8988T (cell line): ENCODE results near the gene CDH5.
"Not testable (repeated sequence)": the region's sequence is repeated elsewhere in the genome, so short reads cannot be mapped to it uniquely, and the experiment has no call there.

Experiments
- DNase-seq: peaks from one replicate; pipeline ENCODE4 v3.0.0; 2011

CDH5 gene, protein sequence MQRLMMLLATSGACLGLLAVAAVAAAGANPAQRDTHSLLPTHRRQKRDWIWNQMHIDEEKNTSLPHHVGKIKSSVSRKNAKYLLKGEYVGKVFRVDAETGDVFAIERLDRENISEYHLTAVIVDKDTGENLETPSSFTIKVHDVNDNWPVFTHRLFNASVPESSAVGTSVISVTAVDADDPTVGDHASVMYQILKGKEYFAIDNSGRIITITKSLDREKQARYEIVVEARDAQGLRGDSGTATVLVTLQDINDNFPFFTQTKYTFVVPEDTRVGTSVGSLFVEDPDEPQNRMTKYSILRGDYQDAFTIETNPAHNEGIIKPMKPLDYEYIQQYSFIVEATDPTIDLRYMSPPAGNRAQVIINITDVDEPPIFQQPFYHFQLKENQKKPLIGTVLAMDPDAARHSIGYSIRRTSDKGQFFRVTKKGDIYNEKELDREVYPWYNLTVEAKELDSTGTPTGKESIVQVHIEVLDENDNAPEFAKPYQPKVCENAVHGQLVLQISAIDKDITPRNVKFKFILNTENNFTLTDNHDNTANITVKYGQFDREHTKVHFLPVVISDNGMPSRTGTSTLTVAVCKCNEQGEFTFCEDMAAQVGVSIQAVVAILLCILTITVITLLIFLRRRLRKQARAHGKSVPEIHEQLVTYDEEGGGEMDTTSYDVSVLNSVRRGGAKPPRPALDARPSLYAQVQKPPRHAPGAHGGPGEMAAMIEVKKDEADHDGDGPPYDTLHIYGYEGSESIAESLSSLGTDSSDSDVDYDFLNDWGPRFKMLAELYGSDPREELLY

DNA sequence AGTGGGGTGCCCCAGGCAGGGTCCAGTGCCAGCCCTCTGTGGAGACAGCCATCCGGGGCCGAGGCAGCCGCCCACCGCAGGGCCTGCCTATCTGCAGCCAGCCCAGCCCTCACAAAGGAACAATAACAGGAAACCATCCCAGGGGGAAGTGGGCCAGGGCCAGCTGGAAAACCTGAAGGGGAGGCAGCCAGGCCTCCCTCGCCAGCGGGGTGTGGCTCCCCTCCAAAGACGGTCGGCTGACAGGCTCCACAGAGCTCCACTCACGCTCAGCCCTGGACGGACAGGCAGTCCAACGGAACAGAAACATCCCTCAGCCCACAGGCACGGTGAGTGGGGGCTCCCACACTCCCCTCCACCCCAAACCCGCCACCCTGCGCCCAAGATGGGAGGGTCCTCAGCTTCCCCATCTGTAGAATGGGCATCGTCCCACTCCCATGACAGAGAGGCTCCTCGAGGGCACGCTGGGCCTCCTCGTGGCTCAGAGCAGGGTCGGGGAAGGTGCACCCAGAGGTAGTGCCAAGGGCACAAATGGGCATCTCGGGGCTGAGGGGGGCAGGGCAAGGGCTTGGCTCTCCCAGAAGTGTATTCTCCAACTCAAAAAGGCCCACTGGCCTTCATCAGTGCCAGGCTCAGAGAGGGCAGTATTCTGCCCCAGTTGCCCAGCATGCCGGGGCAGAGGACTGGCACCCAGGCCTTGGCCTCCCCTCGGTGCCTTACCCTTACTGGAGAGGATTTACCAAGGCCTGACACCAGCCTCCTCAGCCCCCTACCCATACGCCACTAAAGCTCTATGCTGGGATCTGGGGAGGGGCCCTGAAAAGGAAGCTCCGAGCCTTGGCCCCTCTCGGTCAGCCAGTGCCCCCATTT, at the start of gene CDH5:
TSS of gene CDH5 (plus strand) at position 259 of the 867 bp plus-strand sequence. CDS start 12,647 bp downstream, outside the sequence.
- DNase-seq = no peak

DNA sequence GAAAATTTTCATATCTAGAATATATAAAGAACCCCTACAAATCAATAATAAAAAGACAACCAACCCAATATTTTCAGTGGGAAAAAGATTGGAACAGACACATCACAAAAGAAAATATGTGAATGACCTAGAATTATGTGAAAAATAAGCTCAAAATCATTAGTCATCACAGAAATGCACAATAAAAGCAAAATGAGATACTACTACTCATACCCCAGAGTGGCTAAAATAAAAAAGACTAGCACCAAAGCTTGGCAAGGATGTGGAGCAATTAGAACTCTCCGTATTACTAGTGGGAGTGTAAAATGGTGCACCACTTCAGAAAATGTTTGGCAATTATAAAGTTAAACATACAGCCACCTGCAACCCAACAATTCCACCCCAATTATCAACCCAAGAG, 48.0 kb upstream of the CDH5 start:
- DNase-seq = no peak

DNA sequence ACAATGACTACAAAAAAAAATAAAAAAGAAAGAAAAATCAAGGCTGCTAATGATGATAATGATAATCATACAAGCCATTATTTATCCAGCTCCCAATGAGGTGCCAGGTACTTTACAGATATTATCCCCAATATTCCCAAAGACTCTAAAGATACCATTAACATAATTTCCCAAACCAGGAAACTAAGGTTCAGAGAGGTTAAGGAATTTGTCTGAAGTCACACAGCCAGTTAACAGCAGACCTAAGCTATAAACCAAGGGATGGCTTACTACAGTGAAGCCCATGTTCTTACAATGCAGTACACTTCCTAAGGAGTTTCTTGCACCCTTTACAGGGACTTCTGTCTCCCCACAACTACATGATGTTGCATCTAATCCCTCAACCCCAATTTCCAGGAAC, 45.7 kb upstream of the CDH5 start:
- no peak for DNase-seq

DNA sequence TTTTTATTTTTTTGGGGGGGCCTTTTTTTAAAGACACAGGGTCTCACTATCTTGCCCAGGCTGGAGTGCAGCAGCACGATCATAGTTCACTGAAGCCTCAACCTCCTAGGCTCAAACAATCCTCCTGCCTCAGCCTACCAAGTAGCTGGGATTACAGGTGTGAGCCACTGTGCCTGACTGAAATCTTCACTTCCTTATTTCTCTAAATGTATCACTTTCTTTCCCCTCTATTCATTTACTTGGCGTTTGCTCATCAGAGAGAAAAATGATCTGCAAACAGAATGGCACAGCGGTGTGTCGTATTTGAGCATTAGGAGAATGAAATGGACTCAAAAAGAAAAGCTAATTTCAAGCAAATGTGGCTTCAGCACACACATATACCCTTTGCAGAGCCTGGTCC, 44.3 kb upstream of the CDH5 start:
- no peak for DNase-seq

DNA sequence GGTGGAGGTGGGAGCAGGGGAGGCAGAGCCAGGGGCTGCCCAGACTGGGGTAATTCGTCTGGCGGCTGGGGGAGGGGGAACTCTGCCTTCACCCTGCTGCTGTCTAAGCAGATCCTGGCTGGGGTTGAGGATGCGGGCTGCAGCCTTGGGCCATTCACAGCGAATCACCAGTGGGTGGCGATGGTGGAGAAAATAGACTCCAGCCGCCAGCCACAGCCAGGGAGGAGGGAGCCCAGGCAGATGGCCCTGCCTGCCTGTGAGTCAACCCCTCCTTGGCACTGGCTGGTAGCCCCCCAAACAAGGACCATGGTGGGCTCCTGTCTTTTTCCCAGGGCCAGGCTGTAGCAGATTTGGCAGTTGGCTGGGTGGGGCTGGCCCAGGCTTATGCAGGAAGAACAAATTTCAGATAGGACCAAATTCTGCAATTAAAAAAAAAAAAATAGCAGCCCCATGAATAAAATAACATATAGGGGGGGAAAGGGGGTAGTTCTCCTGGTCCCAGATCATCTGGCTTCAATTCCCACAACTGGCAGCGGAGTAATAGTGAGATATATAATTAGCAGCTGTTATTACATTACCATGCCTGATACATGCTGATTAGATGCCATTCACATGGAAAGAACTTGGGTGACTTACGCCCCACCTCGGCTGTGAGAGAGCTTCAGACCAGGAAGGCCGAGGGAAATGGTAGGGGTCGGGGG, 41.5 kb upstream of the CDH5 start:
- DNase-seq = peak; percentile 90

DNA sequence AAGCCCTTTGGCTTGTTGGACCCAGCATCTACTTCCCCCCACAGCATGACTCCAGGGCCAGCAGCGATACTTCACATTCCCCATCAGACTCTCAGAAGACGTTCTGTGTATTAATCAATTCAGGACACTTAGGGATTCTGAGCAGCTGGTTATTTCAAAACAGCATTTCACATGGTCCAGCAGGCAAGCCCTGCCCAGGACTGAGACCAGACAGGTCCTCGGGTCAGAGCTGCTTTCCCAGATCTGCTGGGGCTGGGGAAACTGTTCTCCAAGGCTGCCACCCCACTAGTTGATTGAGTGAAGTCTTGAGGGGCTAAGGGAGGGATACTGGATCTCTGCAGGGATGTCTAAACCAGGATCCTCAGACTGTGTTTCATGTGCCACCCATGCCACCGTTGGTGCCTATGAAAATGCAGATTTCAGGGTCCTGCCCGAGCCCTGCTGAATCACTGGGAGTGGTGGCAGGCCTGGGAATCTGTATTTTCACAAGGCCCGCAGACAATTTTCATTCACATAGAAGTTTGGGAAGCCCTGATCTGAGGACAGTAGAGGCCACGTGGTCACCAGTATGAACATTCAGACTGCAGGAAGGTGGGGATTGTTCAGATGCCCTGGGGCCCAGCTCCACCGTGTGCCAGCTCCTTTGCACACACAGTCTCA, 40.6 kb upstream of the CDH5 start:
- no peak for DNase-seq

DNA sequence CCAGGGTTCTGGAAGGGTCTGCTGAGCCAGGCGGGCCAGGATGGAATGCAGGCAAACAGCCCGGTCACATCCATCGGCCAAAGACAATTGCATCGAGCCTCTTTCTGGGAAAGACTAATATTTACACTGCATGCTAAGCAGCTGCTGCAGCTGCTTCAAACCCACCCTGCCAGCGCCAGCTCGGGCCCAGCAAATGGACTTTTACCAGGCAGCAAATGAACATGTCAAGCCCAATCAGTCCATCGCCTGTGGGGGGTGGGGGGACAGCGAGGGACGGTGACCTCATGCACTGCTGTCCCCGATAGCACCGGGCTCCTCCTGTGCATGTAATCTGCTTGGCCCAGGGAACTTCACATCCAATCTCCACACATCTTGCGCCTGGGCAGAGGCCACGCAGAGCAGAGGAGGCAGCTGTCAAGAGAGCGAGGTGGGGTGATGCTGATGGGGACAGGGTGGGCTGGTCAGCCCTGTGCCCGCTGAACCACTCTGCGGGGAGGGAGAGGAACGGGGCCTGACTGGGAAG, 39.4 kb upstream of the CDH5 start:
- DNase-seq = no peak

DNA sequence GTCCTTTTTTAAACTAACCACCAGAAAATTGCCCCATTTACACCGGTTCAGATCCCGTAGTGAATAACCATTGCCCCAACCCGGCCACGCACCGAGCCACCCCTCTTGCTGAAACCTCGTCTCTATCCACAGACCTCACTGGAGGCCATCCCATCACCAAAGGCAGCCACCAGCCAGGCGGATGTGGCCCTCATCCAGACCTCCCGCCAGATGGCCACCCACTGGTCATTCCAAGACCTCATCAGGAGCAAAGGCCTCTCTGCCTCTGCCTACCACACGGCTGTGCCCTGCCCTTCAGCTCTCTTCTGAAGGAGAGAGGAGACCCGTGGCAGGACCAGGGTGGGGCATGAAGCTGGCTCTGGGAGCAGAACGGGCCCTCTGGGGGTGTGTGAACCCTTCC, 38.2 kb upstream of the CDH5 start:
- DNase-seq = no peak

DNA sequence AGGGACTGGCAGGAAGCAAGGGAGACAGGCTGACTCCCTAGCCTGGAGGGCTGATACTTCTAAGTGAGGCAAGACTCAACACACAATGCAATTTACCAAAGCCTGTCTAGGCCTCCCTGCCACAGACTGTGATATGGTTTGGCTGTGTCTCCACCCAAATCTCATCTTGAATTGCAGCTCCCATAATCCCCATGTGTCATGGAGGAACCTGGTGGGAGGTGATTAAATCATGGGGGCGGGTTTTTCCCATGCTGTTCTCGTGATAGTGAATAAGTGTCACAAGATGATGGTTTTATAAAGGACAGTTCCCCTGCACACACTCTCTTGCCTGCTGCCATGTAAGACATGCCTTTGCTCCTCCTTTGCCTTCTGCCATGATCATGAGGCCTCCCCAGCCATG, 35.0 kb upstream of the CDH5 start:
- DNase-seq = not testable (repeated sequence)

DNA sequence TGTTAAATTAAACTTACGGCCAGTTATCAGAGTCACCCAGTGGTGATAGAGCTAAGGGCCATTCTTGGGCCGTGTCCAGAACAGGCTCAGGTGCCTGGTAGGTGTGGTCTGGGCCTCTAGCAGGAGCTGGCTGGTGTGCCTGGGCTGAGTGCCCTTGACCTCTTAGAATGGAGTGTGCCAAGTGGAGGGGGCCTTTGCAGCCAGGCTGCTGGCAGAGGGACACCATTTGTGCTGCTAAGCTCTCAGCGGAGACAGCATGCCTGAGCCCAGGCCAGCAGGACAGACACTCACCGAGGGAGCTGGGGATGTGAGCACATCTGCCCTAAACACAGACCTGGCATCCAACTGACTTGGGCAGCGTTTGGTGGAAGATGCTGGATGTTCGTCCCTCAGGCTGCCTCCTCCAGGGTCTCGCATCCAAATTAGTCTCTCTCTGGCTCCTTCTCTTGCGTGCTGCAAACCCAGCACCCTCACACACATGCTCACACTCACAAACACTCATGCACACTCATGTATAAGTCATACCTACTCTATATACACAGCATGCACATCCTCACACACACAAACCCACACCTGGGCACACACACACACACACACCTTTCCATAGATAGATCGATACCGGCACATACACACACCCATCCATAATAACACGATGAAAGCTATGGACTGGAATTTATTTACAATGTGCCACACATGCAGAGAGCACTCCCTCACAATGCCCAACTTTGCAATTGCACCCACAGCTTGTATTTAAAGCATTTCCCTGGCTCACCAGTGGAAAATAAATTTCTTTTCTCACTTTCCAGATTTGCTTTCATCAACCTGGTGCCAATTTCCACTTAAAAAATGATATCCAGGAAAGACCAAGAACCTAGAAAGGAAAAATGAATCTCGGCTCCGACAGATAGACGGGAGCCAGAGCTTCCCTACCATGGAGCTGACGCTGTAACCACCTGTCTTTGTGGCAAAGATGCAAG, 33.6 kb upstream of the CDH5 start:
- no peak for DNase-seq

DNA sequence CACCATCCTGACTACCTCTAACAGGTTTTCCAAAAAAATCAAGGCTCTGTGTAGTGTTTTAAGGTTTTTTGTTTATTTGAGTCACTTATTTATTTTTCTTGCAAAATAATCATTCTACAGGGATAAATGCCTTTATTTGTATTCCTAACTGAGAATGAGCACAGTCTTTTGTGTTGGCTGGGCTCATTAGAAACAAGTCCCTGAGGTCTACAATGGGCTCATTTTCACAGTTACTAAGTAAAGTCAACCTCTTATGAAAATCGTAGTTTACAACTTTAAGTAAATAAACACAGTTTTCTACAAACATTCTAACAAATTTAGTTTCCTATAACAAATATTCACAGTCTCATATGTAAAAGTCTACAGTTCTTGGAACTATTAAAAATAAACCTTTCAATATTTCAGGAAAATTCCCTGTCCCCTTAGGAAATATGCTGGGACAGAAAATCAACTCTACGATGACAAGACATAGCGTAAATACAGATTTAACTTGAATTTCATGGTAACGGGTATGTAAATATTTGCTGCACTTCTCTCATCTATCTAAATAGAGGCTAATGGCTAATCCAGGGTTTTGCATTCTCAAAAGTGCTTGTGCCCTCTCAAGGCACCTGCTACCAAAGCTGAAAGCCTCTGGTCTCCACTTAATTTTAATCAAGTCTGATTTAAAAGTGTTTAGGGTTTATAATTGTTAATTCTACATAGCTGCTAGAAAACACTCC, 31.5 kb upstream of the CDH5 start:
- DNase-seq = no peak

DNA sequence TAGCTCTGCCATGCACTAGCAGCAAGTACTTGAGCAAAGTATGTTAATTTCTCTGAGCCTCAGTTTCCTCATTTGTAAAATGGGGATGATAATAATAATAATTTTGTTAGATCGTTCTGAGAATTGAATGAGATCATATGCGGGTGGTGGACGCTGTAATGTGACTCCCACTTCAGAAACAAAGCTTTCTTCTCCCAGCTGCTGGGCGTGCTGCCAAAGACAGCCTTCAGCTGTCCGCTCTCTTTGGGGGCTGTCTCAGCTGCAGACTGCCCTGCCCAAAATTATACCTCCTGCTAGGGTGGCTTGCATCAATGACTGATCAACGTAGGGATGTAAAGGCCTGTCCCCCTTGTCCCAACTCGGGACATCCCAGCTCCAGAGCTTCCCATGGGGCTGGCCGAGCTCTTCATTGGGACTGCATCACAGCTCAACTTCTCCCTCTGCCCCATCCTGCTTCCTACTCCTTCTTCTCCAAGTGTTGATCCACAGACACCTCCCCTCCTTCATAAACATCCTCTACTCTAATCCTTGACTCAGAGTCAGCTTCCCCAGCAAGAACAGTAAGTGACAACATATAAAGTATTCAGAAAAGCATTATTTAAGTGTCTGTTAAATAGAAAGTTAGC, 30.7 kb upstream of the CDH5 start:
- no peak for DNase-seq

DNA sequence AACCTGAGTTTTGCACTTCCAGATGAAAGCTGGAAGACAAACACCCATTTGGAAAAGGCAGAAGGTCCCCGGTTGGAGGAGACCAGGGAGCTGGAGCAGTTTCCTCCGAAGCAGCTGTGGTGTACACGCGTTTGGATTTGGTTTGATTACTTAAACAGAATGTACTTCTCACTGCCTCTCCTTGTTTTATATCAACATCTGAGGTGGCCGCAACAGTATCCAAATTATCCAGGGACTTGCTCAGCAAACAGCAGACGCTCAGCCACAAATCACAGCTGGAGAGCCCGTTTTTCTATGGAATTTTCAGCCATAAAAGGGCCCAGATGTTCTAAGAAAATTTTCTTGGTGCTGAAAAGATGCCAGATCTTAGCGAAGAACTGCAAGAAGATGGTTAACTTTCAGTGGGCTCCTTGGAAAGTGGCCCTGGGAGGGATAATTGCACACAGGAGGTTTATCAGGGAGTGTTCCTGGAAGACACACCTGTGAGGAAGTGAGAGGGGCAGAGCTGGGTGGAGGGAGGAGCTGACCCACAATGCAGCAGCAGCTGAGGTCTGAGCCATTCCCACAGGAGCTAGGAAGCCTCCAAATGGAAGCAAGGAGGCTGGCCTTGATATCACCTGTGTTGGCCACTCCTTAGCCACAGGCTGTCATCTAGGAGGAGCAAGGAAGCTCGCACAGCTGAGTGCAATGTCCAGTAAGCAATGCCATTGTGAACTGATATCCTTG, 28.9 kb upstream of the CDH5 start:
- no peak for DNase-seq

DNA sequence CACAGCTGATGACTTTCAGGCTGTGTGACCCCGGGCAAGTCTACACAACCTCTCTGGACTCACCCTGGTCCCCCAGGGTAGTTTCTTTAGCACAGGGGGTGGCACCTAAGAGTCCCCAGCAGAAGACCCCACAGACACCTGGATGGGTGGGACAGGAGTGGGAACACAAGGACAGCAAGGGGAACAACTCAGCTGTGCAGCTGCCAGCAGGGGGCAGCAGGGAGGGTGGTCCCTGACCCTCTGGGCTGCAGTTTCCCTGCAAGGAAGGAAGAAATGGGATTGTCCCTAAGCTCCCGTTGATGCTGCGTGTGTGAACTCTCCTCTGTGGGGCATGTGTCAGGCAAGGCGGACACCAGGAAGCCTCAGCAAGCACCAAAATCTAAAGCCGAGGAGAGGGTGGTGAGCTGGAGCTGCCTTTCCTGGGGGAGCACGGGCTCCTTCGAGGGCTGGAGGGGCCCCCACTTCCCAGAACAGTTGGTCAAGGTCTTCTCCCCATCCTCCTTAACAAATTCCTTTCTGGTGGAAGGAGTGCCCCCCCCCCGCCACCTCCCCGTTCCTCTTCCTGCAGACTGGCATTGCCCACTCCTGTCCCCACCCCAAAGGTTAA, 24.1 kb upstream of the CDH5 start:
- peak; percentile 89 for DNase-seq

DNA sequence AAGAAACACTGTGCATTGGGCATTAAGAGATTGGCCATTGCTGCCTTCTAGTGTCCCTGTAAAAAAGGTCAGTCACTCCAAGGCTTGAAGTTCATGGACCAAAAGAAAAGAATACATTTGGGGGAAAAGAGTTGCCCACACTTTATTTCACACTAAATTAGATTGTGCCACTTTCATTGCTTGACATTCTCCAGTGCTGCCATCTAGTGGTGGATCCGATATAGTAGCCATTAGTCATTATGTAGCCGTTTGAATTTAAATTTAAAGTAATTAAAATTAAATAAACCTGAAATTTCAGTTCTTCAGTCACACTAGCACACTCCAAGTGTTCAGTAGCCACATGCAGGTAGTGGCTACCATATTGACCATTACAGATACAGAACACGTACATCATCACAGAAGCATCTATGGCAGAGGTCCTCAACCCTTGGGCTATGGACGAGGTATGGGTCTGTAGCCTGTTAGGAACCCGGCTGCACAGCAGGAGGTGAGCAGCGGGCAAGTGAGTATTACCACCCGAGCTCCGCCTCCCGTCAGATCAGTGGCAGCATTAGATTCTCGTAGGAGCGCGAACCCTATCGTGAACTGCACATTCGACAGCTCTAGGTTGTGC, 21.9 kb upstream of the CDH5 start:
- no peak for DNase-seq

DNA sequence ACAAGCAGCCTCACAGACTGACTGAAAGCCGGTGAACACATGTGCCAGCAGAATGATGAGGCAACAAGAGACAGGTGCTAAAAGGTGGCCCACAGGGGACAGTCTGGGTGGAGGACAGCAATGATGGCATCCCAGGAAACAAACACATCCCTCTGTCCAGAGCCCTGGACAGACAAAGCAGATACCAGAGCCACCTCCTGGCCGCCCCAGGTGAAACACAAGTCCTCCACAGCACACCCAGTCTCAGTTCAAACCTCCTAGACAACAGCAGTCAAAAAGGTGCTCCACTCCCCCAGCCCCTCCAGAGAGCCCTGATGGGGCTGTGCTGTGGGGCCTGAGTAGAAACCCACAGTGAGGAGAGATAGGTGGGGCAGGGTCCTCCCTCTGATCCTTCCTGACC, 20.3 kb upstream of the CDH5 start:
- no peak for DNase-seq

DNA sequence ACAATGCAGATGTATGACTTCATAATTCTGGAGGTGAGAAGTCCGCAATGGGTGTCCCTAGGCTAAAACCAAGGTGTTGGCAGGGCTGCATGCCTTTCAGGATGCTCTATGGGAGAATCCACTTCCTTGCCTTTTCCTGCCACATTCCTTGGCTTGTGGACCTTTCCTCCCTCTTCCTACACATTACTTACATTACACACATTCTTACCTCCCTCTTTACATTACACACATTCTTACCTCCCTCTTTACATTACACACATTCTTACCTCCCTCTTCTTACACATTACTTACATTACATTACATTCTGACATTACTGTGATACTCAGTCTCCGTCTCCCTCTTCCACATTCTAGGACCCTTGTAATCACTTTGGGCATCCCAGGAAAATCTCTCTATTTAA, 14.2 kb upstream of the CDH5 start:
- no peak for DNase-seq

DNA sequence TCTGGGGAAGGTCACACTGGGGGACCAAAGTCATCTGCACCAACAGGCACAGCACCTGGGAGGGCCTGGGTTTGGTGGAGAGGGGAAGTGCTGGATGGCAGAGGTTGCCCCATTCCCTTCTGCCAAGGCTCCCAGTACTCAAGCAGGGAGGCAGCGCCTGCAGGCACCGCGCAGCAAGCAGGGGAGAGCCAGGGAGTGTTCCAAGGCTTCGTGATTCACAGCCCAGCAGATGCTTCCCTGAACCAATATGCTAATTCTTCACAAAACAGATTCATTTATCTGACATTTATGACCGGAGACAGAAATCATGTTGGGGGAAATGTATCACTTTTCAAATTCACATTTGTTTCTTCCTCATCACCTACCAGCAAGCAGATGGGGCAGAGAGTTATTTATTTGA, 13.4 kb upstream of the CDH5 start:
- no peak for DNase-seq
